Measurements from ENCODE around the gene SFTPA2. TPM values are rescaled to one million over a fixed set of nuclear protein-coding genes. Genes with fewer than 3 reads are reported as not detected.
"Not testable (repeated sequence)": the region's sequence is repeated elsewhere in the genome, so short reads cannot be mapped to it uniquely, and the experiment has no call there.

SFTPA2 gene
- total RNA-seq, 1 donor from 2014 or later: 0.51 TPM

DNA sequence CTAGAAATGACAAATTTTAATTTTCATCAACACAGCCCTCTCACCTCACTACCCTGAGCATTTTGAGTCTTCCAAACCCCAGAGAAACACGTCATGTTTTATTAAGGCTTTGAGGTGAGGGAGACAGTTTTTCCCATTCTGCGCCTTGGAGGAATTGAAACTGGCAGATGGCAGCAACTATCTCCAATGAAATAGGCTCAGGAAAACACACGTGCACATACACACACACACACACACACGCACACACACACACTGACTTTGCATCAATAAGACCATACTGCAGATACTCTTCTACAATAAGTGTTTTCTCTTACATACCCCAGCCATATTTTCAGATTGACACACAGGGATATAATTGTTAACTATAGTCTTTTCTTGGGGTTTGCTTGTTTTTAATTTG, 3.2 kb upstream of the SFTPA2 start:
- intact Hi-C loops (cut with DNase I): loop anchor here (2.0 kb wide), 1 partner anchor 365 kb away; no protein-coding TSS in a partner anchor
- ATAC-seq (no peak), DNase-seq (ENCODE audit: missing footprints) (no peak)

DNA sequence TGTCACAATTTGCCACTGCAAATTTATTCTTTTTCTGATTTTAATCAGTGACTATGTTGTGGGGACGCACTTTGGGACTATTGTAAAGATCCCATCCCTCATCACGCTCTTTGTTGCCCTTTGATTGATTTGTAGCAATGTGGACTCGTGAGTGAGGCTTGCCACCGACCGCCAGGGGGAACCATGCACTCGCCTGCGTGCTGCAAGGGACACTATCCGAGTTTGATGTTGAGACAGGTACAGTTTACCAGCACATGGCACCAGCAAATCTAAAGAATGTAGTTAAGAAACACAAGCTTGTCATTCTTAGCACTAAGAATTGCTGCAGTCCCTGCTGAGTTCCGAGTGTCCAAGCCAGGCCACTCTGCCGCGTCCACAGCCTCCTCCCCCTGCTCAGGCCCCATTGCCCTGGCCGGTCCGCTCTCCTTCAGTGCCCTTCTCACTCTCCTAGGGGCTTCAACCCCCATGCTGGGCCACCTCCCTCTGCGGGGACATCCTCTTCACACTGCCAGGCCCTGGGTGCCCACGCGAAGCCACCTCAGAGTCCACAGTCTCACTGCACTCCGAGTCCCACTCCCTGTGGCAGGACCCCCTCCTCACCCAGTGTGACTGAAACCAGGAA, 2.0 kb upstream of the SFTPA2 start:
- intact Hi-C loops (cut with DNase I): loop anchor here (2.0 kb wide), 1 partner anchor 367 kb away; no protein-coding TSS in a partner anchor
- DNase-seq (ENCODE audit: missing footprints): peak; percentile 71
- ATAC-seq: peak; percentile 63

DNA sequence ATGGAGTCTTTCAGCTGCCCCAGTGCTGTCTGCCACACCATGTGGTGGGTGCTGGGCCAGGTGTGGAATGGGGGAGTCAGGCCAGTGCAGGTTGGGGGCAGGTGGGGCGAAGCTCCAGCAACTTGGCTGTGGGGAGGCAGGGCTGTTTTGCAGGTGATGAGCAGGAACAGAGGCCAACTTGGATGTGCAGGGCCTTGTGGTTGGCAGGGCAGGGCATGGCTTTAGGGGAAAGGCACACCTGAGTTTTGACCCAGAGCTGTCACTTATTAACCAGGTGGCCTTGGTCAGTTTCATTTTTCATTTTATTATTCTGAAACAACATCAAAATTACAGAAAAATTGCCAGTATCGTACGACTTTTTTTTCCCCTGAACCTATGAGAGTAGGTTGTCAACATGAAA, 1.1 kb upstream of the SFTPA2 start:
- intact Hi-C loops (cut with DNase I): no loop called here
- DNase-seq (ENCODE audit: missing footprints) (no peak), ATAC-seq (no peak)

DNA sequence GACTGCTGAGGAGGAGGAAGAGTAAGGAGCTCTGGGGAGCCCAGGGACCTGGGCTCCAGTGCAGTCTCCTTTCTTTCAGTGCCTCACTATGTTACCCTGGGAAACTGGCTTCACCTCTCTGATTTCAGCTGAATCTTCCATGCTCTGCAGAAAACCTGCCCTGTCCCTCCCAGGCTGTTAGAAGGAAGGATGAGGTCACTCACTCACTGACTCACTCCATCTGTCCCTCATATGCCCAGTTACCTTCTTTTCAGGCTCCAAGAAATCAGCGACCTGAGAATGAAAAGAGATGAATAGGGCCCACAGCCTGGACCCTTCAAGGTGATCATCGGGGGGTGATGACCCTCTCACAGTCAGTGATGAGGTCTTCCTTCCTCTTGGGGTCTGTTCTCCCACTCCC, 481 bp downstream of the SFTPA2 start:
- no peak for DNase-seq (ENCODE audit: missing footprints)
- ATAC-seq: no peak
- intact Hi-C loops (cut with DNase I): no loop called here

DNA sequence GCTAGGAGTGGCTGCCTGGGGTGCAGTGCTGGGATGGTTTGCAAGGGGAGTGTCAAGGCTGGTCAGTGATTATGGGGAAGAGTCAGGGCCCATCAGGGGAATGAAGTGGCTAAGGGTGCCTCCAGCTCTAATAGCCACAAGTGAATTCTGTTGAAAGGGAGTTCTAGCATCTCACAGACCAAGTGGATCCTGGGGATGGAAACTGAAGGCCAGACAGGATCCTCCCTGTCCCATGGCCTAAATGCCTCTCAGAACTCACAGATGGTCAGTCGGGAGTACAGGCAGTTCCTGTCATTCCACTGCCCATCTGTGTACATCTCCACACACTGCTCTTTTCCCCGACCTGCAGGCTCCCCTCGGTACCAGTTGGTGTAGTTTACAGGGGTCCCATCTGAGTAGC, 3.2 kb downstream of the SFTPA2 start:
- ATAC-seq; DNase-seq (ENCODE audit: missing footprints); intact Hi-C loops (cut with DNase I): not testable (repeated sequence)

DNA sequence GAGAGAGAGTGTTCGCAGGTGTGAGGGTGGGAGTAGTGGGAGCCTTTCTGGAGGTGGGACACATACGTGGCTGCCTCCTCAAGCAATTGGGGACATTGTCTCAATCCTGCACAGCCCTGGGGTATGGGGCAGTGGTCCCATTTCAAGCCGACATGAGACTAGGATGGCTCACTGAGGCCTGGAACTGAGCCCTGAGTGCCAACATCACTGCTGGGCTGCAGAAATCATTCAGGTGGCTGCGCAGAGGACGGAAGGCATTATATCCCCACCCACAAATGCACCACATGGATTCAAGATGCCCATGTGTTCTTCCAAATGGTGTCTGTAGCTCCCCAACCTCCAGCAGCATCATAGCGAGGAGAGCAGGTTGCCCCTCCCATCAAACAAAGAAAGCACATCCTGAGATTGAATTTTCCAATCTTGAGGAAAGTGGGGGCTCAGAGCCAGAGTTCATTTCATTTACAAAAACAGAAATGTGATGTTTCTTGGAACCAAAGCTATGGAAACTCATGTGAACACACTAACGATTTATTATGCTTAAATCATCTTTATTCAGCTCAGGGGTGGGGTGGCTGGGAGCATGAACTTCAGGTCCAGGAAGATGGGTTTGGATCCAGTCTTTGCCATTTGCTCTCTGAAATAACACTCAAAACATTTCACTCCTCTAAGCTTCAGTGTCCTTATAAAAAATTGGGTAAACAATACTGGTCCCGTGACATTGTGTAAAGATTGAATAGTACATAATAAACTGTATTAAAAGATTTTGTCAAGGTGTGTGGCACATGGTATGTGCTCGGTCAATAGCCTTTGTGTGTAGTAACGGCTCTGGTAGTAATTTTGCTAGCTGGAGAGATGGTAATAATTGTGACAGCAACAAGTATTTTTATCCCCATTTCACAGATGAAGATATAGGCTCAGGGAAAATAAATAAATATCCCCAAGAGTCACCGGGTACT, 4.6 kb downstream of the SFTPA2 start:
- no peak for DNase-seq (ENCODE audit: missing footprints)
- no peak for ATAC-seq
- intact Hi-C loops (cut with DNase I): no loop called here

DNA sequence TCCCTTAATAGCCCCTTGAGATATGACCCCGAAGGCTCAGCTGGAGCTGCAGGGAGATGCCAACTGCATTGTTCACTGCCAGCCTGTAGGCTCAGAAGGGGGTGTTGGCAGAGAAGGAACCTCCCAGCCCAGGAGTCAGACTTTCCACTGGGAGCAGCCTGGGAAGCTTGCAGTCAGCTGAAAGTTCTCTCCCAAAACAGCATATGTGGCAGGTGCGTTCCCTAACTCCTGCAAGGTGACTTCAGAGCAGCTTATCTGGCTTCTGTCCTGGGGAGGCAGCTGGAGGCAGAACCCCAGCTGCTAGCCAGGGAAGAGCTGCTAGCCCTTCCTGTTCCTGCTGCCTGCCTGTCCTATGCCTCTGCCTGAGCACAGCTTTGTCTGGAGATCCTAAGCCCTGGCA, 8.1 kb downstream of the SFTPA2 start:
- DNase-seq (ENCODE audit: missing footprints) (no peak), ATAC-seq (no peak)
- intact Hi-C loops (cut with DNase I): no loop called here

DNA sequence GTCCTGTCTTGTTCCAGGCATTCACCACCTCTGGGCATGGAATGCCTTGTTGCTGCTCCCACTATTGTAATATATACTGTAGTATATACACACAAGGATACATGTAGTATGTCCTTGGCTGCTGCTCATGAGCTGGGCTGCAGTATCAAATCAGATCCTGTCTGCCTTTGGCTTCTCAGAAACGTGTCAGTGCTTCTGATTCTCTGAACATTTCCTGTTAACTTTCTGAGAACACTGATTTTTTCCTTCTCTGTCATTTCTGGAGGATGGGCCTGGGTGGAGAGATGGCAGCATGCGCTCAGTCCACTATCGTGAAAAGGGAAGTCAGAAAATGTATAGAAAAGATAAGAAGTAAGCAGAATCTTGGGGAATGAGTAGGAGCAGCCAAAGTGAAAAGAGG, 12.2 kb downstream of the SFTPA2 start:
- intact Hi-C loops (cut with DNase I): no loop called here
- ATAC-seq (no peak), DNase-seq (ENCODE audit: missing footprints) (no peak)

DNA sequence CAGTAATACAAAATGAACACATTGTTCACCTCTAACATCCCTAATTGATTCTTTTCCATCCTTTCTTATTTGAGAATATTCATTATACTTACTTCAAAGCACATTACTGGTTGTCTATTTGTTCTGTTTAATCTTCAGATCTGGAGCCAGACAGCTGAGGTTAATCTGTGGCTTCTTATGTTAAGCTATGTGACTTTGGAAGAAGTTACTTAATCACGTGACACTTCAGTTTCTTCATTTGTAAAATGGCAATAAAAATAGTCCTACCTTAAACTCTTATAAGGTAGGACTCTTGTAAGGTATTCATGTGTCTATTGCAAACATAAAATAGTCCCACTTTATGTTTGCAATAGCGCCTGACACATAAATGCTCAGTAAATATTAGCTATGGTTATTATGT, 13.1 kb downstream of the SFTPA2 start:
- DNase-seq (ENCODE audit: missing footprints); ATAC-seq; intact Hi-C loops (cut with DNase I): not testable (repeated sequence)

DNA sequence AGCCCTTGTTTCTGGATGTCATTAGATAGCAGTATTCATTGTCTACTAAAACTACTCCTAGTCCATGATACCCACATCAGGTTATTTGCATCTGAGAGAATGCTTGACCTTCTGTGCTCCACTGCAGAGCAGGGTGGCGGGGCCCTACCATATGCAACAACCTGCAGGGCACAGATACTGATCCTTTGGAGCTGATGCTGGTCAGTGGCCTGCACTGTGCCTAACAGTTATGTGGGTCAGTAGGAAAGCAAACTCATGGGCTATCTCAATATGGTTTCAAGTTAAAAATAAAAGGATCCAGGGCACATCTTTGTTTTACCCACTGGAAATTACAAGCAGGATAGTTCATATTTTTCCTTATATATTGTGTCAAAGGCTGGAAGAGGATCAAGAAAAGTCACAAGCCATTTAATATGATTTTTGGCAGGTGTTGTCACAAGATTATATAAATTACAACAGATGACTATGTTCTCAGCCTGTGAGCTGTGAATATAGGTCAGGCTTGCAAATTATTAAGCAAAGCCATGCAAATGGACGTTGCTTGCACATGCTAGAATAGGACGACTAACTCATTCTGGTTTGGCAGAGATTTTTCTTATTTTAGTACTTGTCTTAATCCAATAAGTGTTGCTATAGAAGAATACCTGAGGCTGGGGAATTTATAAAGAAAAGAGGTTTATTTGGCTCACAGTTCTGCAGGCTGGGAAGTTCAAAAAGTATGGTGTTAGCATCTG, 15.1 kb downstream of the SFTPA2 start:
- intact Hi-C loops (cut with DNase I); ATAC-seq; DNase-seq (ENCODE audit: missing footprints): not testable (repeated sequence)

DNA sequence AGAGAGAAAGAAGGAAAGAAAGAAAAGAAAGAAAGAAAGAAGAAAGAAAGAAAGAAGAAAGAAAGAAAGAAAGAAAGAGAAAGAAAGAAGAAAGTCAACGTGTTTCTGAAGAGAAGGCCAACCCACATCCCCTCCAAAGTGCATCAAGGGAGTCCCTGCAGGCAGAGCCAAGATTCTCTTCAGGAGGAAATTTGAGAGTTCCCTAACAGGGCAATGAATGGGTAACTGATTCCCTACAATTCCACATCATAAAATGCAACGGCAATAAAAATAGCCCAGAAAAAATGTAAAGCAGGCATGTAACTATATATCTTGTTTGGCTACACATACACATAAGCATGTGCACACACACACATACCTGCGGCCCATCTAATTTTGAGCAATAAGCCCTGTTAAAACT, 15.8 kb downstream of the SFTPA2 start:
- ATAC-seq; intact Hi-C loops (cut with DNase I); DNase-seq (ENCODE audit: missing footprints): not testable (repeated sequence)

DNA sequence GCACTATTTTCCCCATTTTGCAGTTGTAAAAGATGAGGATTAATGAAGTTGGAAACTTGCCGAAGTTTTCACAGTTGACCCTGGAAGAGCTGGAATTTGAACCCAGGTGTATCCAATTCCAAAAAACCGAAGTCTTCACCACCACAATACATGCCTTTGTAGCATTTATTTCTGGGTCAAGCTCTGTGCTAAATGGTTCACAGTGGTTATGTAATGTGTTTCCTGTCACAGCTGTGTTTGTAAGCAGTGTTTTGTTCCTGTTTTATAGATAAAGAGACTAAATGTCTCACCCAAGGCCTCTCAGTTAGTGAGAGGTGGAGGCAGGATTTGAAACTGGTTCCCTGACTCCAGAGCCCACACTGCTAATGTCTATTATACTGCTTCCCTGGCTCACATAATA, 17.6 kb downstream of the SFTPA2 start:
- intact Hi-C loops (cut with DNase I): no loop called here
- ATAC-seq: peak; percentile 37

DNA sequence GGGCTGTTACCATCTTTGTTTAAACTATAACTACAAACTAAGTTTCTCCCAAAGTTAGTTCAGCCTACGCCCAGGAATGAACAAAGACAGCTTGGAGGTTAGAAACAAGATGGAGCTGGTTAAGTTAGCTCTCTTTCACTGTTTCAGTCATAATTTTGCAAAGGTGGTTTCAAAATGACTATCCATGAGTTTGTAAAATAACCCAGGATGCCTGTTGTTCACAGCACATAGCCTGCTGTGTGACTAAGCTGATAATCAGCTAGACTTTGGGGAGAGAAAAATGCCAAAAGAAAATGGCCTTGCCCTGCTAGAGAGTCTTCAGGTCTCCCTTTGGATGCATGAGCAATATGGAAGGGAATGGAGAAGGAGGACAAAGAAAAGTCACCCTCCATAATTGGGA, 19.3 kb downstream of the SFTPA2 start:
- intact Hi-C loops (cut with DNase I); ATAC-seq; DNase-seq (ENCODE audit: missing footprints): not testable (repeated sequence)

More for the DNA sequence above, 17.6 kb downstream of the SFTPA2 start:
- DNase-seq (ENCODE audit: missing footprints): no peak

DNA sequence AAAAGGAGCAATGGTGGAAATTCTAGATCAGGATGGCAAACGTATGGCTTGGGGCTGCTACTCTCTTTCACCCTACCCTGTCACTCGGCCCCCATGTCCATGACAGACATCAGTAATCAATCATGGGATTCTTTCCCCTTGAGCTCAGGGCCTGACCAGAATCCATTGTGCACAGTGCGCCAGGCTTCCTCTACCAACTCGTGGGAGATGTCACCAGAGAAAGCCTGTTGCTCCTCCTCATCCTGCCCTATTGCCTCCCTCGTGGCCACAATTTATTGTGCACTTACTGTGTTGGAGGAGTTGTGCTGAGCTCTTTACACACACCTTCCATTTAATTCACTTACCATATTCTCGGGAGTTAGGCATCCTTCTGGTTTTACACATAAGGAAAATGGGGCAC, 21.9 kb downstream of the SFTPA2 start:
- intact Hi-C loops (cut with DNase I); ATAC-seq; DNase-seq (ENCODE audit: missing footprints): not testable (repeated sequence)

DNA sequence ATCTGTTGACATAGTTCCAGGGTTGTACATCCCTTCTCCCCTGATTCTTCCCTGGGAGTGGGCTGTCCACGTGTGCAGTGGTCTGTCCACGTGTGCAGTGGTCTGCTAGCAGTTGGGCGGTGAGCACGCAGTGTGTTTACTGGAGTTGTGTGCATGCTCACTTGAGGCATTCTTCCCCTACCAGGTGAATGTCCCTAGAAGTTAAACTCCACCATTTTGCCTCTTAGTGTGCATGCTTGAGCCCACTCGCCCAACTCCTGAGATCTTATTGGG, 26.4 kb downstream of the SFTPA2 start:
- DNase-seq (ENCODE audit: missing footprints); ATAC-seq; intact Hi-C loops (cut with DNase I): not testable (repeated sequence)

DNA sequence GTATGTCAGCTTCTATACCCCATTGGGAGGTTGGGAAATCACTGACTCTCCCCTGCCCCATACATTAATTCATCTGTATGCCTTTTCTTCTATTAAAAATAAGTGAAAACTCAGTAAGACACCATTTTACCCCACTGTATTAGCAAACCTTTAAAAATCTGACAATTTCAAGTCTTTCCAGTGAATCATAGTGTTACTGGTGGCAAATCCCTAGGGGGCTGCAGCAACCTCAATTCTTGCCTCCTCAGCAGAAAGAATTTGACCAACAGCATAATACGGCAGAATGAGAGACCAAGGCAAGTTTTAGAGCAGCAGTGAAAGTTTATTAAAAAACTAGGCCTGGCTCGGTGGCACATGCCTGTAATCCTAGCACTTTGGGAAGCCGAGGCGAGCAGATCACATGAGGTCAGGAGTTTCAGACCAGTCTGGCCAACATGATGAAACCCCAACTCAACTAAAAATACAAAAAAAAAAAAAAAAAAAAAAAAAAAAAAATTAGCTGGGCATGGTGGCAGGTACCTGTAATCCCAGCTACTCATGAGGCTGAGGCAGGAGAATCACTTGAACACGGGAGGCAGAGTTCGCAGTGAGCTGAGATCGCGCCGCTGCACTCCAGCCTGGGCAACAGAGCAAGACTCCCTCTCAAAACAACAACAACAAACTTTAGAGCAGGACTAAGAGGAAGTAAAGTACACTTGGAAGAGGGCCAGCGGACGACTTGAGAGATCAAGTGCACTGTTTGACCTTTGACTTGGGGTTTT, 26.9 kb downstream of the SFTPA2 start:
- DNase-seq (ENCODE audit: missing footprints); intact Hi-C loops (cut with DNase I): not testable (repeated sequence)
- peak; percentile 50 for ATAC-seq

DNA sequence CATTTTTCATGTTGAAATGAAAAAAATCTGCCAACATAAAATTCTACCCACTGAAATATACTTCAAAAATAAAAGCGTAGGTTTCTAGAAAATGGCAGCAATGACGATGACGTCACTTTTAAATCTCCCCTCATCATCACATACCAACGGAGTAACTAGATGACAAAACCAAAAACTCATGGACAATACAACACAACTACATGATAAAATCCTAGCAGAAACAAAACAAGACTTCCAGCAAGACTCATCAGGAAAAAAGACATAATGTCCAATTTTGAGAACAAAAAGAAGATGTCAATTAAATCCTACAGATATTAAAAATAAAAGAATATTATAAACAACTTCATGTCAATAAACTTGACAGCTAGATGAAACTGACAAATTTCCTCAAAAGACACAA, 31.9 kb downstream of the SFTPA2 start:
- DNase-seq (ENCODE audit: missing footprints); ATAC-seq; intact Hi-C loops (cut with DNase I): not testable (repeated sequence)

DNA sequence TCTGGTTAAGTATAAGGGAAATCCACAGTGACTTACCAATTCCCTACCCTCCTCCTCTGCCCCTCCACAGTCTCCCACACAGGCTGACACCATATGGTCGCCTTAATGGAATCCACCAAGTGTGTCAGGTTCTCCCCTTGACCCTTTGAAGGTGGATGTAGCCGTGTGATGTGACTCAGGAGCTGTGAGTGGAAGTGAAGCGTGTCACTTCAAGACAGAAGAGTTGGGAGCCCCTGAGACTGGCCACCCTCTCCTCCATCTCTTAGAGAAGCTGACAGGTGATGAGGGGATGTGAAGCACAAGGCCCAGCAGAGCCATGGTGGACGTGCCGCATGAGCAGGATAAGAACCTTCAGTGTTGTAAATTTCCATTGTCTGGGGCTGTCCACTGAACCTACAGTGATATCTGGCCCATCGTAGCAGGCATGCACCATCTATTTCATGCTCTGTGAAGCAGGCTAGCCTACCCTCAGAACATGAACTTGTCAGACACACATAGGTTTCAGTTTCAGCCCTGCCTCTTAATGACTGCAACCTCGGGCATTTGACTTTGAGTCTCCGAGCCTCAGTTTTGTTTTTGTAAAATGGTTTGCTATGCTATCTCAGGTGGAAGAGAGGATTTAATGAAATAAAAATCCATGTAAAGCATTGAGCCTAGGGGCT, 35.0 kb downstream of the SFTPA2 start:
- intact Hi-C loops (cut with DNase I); ATAC-seq; DNase-seq (ENCODE audit: missing footprints): not testable (repeated sequence)
